ENCODE results near the gene RREB1.

RREB1 gene

GRCh38 chr6:7250812-7251211, 143.1 kb downstream of the RREB1 start:
- POLR2A ChIA-PET, result interaction anchor here (1.7 kb wide), 1 partner anchor 11 kb away, joined by 13 read pairs; no protein-coding TSS in a partner anchor
- CTCF ChIA-PET, result interaction anchor here (0.6 to 1.1 kb wide), 2 partner anchors 12 to 574 kb away, joined by 3 read pairs; no protein-coding TSS in a partner anchor
- TF ChIP-seq ELF4 (IDR thresholded peaks at IDR 0.05), result no peak
- no peak for TF ChIP-seq FOXM1 (IDR thresholded peaks at IDR 0.05; ENCODE audit: borderline replicate concordance)
- no peak for TF ChIP-seq CTBP1 (IDR thresholded peaks at IDR 0.05; ENCODE audit: borderline replicate concordance)
- TF ChIP-seq L3MBTL2 (conservative IDR thresholded peaks at IDR 0.05), result no peak
- no peak for TF ChIP-seq ZNF384 (IDR thresholded peaks at IDR 0.05)
- TF ChIP-seq NFRKB (IDR thresholded peaks at IDR 0.05), result no peak
- TF ChIP-seq HDGF (IDR thresholded peaks at IDR 0.05; ENCODE audit: borderline replicate concordance), result no peak
- no peak for TF ChIP-seq TARDBP (IDR thresholded peaks at IDR 0.05)
- no peak for DNase-seq (ENCODE audit: extremely low spot score)

- ChIA-PET CTCF (interaction anchor here (1.1 kb wide), 2 partner anchors 13 to 575 kb away, joined by 4 to 5 read pairs; no protein-coding TSS in a partner anchor), POLR2A (interaction anchor here (1.7 kb wide), 1 partner anchor 10 kb away, joined by 13 read pairs; no protein-coding TSS in a partner anchor)
- no peak for DNase-seq (ENCODE audit: extremely low spot score)
- no peak for TF ChIP-seq NFRKB (IDR thresholded peaks at IDR 0.05)
- no peak for TF ChIP-seq L3MBTL2 (conservative IDR thresholded peaks at IDR 0.05)
These were observed 144.0 kb downstream of the RREB1 start for GRCh38 chr6:7251646-7252260.

GRCh38 chr6:7252390-7252789, 144.6 kb downstream of the RREB1 start:
- POLR2A ChIA-PET, result interaction anchor here (1.7 kb wide), 1 partner anchor 9 kb away, joined by 13 read pairs; no protein-coding TSS in a partner anchor
- CTCF ChIA-PET, result interaction anchor here (1.1 kb wide), 2 partner anchors 14 to 575 kb away, joined by 4 to 5 read pairs; no protein-coding TSS in a partner anchor
- no peak for DNase-seq (ENCODE audit: extremely low spot score)
- no peak for TF ChIP-seq HDGF (IDR thresholded peaks at IDR 0.05; ENCODE audit: borderline replicate concordance)
- no peak for TF ChIP-seq L3MBTL2 (conservative IDR thresholded peaks at IDR 0.05)
- TF ChIP-seq FOXK2 (IDR thresholded peaks at IDR 0.05), result no peak
- no peak for TF ChIP-seq BHLHE40 (IDR thresholded peaks at IDR 0.05; ENCODE audit: borderline replicate concordance)
- TF ChIP-seq LEF1 (IDR thresholded peaks at IDR 0.05; ENCODE audit: borderline replicate concordance), result no peak
- no peak for TF ChIP-seq SUZ12 (IDR thresholded peaks at IDR 0.05)
- TF ChIP-seq NFRKB (IDR thresholded peaks at IDR 0.05), result no peak
- no peak for TF ChIP-seq TARDBP (IDR thresholded peaks at IDR 0.05)
- TF ChIP-seq CTBP1 (IDR thresholded peaks at IDR 0.05; ENCODE audit: borderline replicate concordance), result no peak
- no peak for TF ChIP-seq ELF4 (IDR thresholded peaks at IDR 0.05)
- no peak for TF ChIP-seq PKNOX1 (IDR thresholded peaks at IDR 0.05)
- TF ChIP-seq ARNT (IDR thresholded peaks at IDR 0.05), result no peak
- TF ChIP-seq FOXA1 (IDR thresholded peaks at IDR 0.05), result no peak
- no peak for TF ChIP-seq SP1 (IDR thresholded peaks at IDR 0.05)
- TF ChIP-seq ZNF384 (IDR thresholded peaks at IDR 0.05), result no peak
- no peak for TF ChIP-seq FOXM1 (IDR thresholded peaks at IDR 0.05; ENCODE audit: borderline replicate concordance)

- DNase-seq (ENCODE audit: extremely low spot score), result no peak
- TF ChIP-seq FOXA1 (IDR thresholded peaks at IDR 0.05) (no peak), BHLHE40 (IDR thresholded peaks at IDR 0.05; ENCODE audit: borderline replicate concordance) (no peak), SUZ12 (IDR thresholded peaks at IDR 0.05) (no peak), ZNF384 (IDR thresholded peaks at IDR 0.05) (no peak), PKNOX1 (IDR thresholded peaks at IDR 0.05) (no peak), FOXK2 (IDR thresholded peaks at IDR 0.05) (no peak), HDGF (IDR thresholded peaks at IDR 0.05; ENCODE audit: borderline replicate concordance) (no peak), CTBP1 (IDR thresholded peaks at IDR 0.05; ENCODE audit: borderline replicate concordance) (no peak), SP1 (IDR thresholded peaks at IDR 0.05) (no peak), FOXM1 (IDR thresholded peaks at IDR 0.05; ENCODE audit: borderline replicate concordance) (no peak), ARNT (IDR thresholded peaks at IDR 0.05) (no peak), ELF4 (IDR thresholded peaks at IDR 0.05) (no peak), TARDBP (IDR thresholded peaks at IDR 0.05) (no peak), NFRKB (IDR thresholded peaks at IDR 0.05) (no peak), LEF1 (IDR thresholded peaks at IDR 0.05; ENCODE audit: borderline replicate concordance) (no peak), L3MBTL2 (conservative IDR thresholded peaks at IDR 0.05) (no peak)
- CTCF ChIA-PET, result no interaction called here
- POLR2A ChIA-PET, result no interaction called here
These were observed 147.4 kb downstream of the RREB1 start for GRCh38 chr6:7254980-7255835.

- no peak for DNase-seq (ENCODE audit: extremely low spot score)
- POLR2A ChIA-PET, result no interaction called here
- CTCF ChIA-PET, result no interaction called here
- TF ChIP-seq FOXM1 (IDR thresholded peaks at IDR 0.05; ENCODE audit: borderline replicate concordance) (no peak), CTBP1 (IDR thresholded peaks at IDR 0.05; ENCODE audit: borderline replicate concordance) (no peak)
These were observed 148.2 kb downstream of the RREB1 start for GRCh38 chr6:7255918-7256317.

GRCh38 chr6:7256785-7257184, 149.0 kb downstream of the RREB1 start:
- TF ChIP-seq FOXK2 (IDR thresholded peaks at IDR 0.05) (no peak), ZNF384 (IDR thresholded peaks at IDR 0.05) (no peak), TARDBP (IDR thresholded peaks at IDR 0.05) (no peak), NFRKB (IDR thresholded peaks at IDR 0.05) (no peak), L3MBTL2 (conservative IDR thresholded peaks at IDR 0.05) (no peak), SP1 (IDR thresholded peaks at IDR 0.05) (no peak), ARNT (IDR thresholded peaks at IDR 0.05) (no peak), FOXA1 (IDR thresholded peaks at IDR 0.05) (no peak), CTBP1 (IDR thresholded peaks at IDR 0.05; ENCODE audit: borderline replicate concordance) (no peak), BHLHE40 (IDR thresholded peaks at IDR 0.05; ENCODE audit: borderline replicate concordance) (no peak)
- POLR2A ChIA-PET, result no interaction called here
- no peak for DNase-seq (ENCODE audit: extremely low spot score)
- CTCF ChIA-PET, result no interaction called here
